Fibroblast of lung (primary cell): ENCODE results near the gene TF. TPM values are rescaled to one million over a fixed set of nuclear protein-coding genes. Genes with fewer than 3 reads are reported as not detected.

Source experiments
- DNase-seq, 2 donors: peaks; one replicate each; pipeline versions ENCODE4 v3.0.0 to v3.0.0-alpha.2; 2010; ENCODE audit warnings: low read depth in 2 of 2
- H2AFZ ChIP-seq: 2 replicates; pipeline ENCODE4 v1.5.1; 2012; ENCODE audit warnings: low read length, control low read depth, inconsistent platforms
- H3K27ac ChIP-seq: 2 replicates; pipeline ENCODE4 v1.5.1; 2011; ENCODE audit warnings: low read length, control low read depth; ENCODE audit not compliant: insufficient read depth
- H3K27me3 ChIP-seq: 2 replicates; pipeline ENCODE4 v1.5.1; 2011; ENCODE audit warnings: mild to moderate bottlenecking, low read length; ENCODE audit not compliant: control insufficient read depth, insufficient read depth
- H3K36me3 ChIP-seq: 2 replicates; pipeline ENCODE4 v1.5.1; 2011; ENCODE audit warnings: low read length; ENCODE audit not compliant: control insufficient read depth, insufficient read depth
- H3K4me1 ChIP-seq: 2 replicates; pipeline ENCODE4 v1.5.1; 2011; ENCODE audit warnings: low read length; ENCODE audit not compliant: control insufficient read depth, insufficient read depth; ENCODE audit errors: extremely low read depth
- H3K4me2 ChIP-seq: 2 replicates; pipeline ENCODE4 v1.5.1; 2011; ENCODE audit warnings: low read length, control low read depth; ENCODE audit not compliant: insufficient read depth; ENCODE audit errors: extremely low read depth
- H3K4me3 ChIP-seq, 4 experiments: fragments of 200-600 bp in 1 of 4; sonication (generic) in 1 of 4; replicated peaks in 1 of 4; 2 replicates each; pipeline ENCODE4 v1.5.1; 2011 to 2016; ENCODE audit warnings: low read length in 4 of 4, low read depth in 3 of 4, mild to moderate bottlenecking in 3 of 4, control low read depth in 2 of 4, inconsistent platforms in 1 of 4, mixed read lengths in 1 of 4; ENCODE audit not compliant: insufficient read depth in 1 of 4; ENCODE audit errors: control extremely low read depth in 1 of 4
- H3K79me2 ChIP-seq: 2 replicates; pipeline ENCODE4 v1.5.1; 2012; ENCODE audit warnings: mild to moderate bottlenecking, low read length, inconsistent platforms; ENCODE audit not compliant: control insufficient read depth, insufficient read depth
- H3K9ac ChIP-seq: 2 replicates; pipeline ENCODE4 v1.5.1; 2011; ENCODE audit warnings: mild to moderate bottlenecking, low read length, control low read depth; ENCODE audit not compliant: insufficient read depth
- H3K9me3 ChIP-seq: 2 replicates; pipeline ENCODE4 v1.5.1; 2012; ENCODE audit warnings: low read depth, low read length; ENCODE audit not compliant: control insufficient read depth, insufficient read depth
- H4K20me1 ChIP-seq: 2 replicates; pipeline ENCODE4 v1.5.1; 2011; ENCODE audit warnings: low read length; ENCODE audit not compliant: control insufficient read depth, insufficient read depth; ENCODE audit errors: extremely low read depth
- EZH2 ChIP-seq: IDR thresholded peaks from 2 replicates; pipeline ENCODE4 v1.5.1; 2012; ENCODE audit warnings: low read length, control low read depth, mild to moderate bottlenecking; ENCODE audit errors: missing control alignments
- polyA plus RNA-seq, 2 donors: library from polyadenylated mRNA; depleted of rRNA in 1 of 2; stranded (reverse) in 1 of 2; unstranded in 1 of 2; fragments of >200 nt; gene quantifications; 2 replicates each; pipeline ENCODE4 v1.2.1, GENCODE V29; 2011 to 2012; ENCODE audit warnings: missing spikeins in 1 of 2
- total RNA-seq: library from RNA; depleted of rRNA; stranded (reverse); fragments of >200 nt; gene quantifications from 2 replicates; pipeline ENCODE4 v1.2.1, GENCODE V29; 2014
- TF ChIP-seq, protein P1 (sequence below), 2 donors: IDR thresholded peaks in 1 of 2; conservative IDR thresholded peaks in 1 of 2; 1 replicate in 1 of 2; 2 replicates in 1 of 2; pipeline ENCODE4 v1.5.1; 2011 to 2012; ENCODE audit warnings: low read length in 2 of 2, control low read depth in 1 of 2, inconsistent platforms in 1 of 2, low read depth in 1 of 2, mild to moderate bottlenecking in 1 of 2

TF gene
- total and polyA plus RNA-seq, 2 donors (not counting 1 experiment from before 2014, with no cell fraction given): 0.05 to 0.33 TPM

DNA sequence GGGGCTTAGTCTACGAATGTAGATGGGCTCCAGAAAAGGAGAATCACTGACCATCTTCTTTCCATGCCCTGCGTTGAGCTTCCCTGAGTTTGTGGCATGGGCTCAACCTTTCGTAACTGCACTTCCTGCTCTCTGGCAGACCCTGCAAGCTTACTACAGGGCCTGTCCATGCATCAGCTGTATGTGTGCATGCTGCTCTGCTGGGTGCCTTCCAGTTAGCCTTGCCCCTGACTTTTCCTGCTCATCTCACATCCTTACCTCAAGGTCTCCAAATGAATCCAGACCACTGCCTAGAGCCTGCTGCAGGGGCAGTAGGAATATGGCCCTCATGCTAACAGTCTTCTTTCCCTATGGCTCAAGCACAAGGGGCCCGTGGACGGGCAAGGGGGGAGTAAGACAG is 2.0 kb upstream of the TF start:
- H3K9me3 ChIP-seq: no peaks in the 10 kb centered on the region
- H3K27me3 ChIP-seq: peaks cover 13% of the 10 kb centered on the region
- H3K36me3 ChIP-seq: no peaks in the 10 kb centered on the region
- TF ChIP-seq, protein P1, sequence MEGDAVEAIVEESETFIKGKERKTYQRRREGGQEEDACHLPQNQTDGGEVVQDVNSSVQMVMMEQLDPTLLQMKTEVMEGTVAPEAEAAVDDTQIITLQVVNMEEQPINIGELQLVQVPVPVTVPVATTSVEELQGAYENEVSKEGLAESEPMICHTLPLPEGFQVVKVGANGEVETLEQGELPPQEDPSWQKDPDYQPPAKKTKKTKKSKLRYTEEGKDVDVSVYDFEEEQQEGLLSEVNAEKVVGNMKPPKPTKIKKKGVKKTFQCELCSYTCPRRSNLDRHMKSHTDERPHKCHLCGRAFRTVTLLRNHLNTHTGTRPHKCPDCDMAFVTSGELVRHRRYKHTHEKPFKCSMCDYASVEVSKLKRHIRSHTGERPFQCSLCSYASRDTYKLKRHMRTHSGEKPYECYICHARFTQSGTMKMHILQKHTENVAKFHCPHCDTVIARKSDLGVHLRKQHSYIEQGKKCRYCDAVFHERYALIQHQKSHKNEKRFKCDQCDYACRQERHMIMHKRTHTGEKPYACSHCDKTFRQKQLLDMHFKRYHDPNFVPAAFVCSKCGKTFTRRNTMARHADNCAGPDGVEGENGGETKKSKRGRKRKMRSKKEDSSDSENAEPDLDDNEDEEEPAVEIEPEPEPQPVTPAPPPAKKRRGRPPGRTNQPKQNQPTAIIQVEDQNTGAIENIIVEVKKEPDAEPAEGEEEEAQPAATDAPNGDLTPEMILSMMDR (conservative IDR thresholded peaks at IDR 0.05 in 1 of 2, IDR thresholded peaks at IDR 0.05 in 1 of 2; ENCODE audit: low read depth in 1 of 2, low read length in 2 of 2): no peak
- TF ChIP-seq EZH2: no peak
- no peaks in the 10 kb centered on the region for H3K79me2 ChIP-seq
- no peaks in the 10 kb centered on the region for H3K4me1 ChIP-seq
- H3K4me3 ChIP-seq: no peak overlapping the region
- no peak for DNase-seq
- no peak overlapping the region for H2AFZ ChIP-seq
- no peak overlapping the region for H3K9ac ChIP-seq
- H3K4me2 ChIP-seq: no peak overlapping the region
- H3K27ac ChIP-seq: no peak overlapping the region
- no peaks in the 10 kb centered on the region for H4K20me1 ChIP-seq

DNA sequence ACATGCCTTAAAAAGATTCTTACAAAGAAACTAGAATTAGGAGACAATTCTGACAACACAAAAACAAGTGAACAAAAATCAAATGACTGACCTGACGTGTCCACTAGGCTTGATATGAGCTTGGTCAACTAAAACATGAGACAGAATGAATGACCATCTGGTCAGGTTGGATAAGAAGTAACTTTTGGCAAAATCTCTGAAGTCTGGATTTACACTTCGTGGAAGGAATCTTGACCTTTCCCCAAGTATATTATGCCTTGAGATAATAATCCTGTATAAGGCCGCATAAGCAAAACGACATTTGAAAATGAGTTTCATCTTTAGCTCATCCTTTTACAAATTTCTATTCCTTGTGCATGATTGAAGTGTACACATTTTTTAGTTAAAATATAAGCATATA is 1.1 kb upstream of the TF start:
- DNase-seq: no peak
- Histone ChIP-seq H3K27ac (no peak overlapping the region), H3K9ac (no peak overlapping the region), H3K4me1 (no peaks in the 10 kb centered on the region), H3K4me2 (no peak overlapping the region), H3K4me3 (no peak overlapping the region), H3K36me3 (no peaks in the 10 kb centered on the region), H4K20me1 (no peaks in the 10 kb centered on the region), H3K9me3 (no peaks in the 10 kb centered on the region), H3K27me3 (peaks cover 13% of the 10 kb centered on the region), H3K79me2 (no peaks in the 10 kb centered on the region), H2AFZ (no peak overlapping the region)
- no peak for TF ChIP-seq EZH2
- TF ChIP-seq, protein P1 (conservative IDR thresholded peaks at IDR 0.05 in 1 of 2, IDR thresholded peaks at IDR 0.05 in 1 of 2; ENCODE audit: low read depth in 1 of 2, low read length in 2 of 2): no peak

DNA sequence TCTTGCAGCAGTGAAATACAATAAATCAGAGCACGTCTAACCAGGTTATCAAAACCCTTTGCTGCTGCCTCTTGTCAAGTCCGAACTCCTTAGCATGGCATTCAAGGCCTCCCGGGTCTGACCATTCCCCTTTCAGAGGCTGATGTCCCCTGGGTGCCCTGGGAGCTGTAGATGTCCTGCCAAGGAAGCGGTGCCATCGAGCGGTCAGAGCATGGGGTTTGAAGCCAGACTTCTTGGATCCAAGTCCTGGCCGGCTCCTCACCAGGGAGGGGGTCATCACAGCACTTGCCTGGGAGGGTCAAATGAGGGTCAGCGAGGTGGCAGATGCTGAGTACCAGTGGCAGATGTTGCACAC is 496 bp downstream of the TF start:
- Histone ChIP-seq H3K9me3 (no peaks in the 10 kb centered on the region), H4K20me1 (no peaks in the 10 kb centered on the region), H2AFZ (no peak overlapping the region), H3K27me3 (peaks cover 13% of the 10 kb centered on the region), H3K4me2 (no peak overlapping the region), H3K36me3 (no peaks in the 10 kb centered on the region), H3K79me2 (no peaks in the 10 kb centered on the region), H3K27ac (no peak overlapping the region), H3K4me3 (no peak overlapping the region), H3K9ac (no peak overlapping the region), H3K4me1 (no peaks in the 10 kb centered on the region)
- TF ChIP-seq, protein P1 (conservative IDR thresholded peaks at IDR 0.05 in 1 of 2, IDR thresholded peaks at IDR 0.05 in 1 of 2; ENCODE audit: low read depth in 1 of 2, low read length in 2 of 2): no peak
- TF ChIP-seq EZH2: no peak
- no peak for DNase-seq
